ENCODE results near the gene NDE1.

The NDE1 gene

GRCh38 chr16:15739950-15740349 is 89.9 kb downstream of the NDE1 start:
- no peak for FAIRE-seq

GRCh38 chr16:15741207-15741871 is 91.3 kb downstream of the NDE1 start:
- no peak for FAIRE-seq

- no peak for FAIRE-seq
Observed at GRCh38 chr16:15742716-15743115, 92.7 kb downstream of the NDE1 start.

- FAIRE-seq, result no peak
Observed at GRCh38 chr16:15743657-15744056, 93.6 kb downstream of the NDE1 start.

GRCh38 chr16:15746332-15746731 is 96.3 kb downstream of the NDE1 start:
- FAIRE-seq, result no peak

- FAIRE-seq, result no peak
Observed at GRCh38 chr16:15747937-15748336, 97.9 kb downstream of the NDE1 start.

- no peak for FAIRE-seq
Observed at GRCh38 chr16:15748654-15749053, 98.6 kb downstream of the NDE1 start.

- FAIRE-seq, result no peak
Observed at GRCh38 chr16:15749371-15749770, 99.3 kb downstream of the NDE1 start.

- FAIRE-seq, result no peak
Observed at GRCh38 chr16:15749985-15750384, 99.9 kb downstream of the NDE1 start.

- no peak for FAIRE-seq
Observed at GRCh38 chr16:15751940-15752339, 101.9 kb downstream of the NDE1 start.

GRCh38 chr16:15752717-15753488 is 102.9 kb downstream of the NDE1 start:
- no peak for FAIRE-seq

- no peak for FAIRE-seq
Observed at GRCh38 chr16:15754821-15755534, 104.9 kb downstream of the NDE1 start.

- FAIRE-seq, result no peak
Observed at GRCh38 chr16:15757077-15757386, 107.0 kb downstream of the NDE1 start.

- no peak for FAIRE-seq
Observed at GRCh38 chr16:15757630-15758251, 107.7 kb downstream of the NDE1 start.

- FAIRE-seq, result no peak
Observed at GRCh38 chr16:15759070-15759469, 109.0 kb downstream of the NDE1 start.

GRCh38 chr16:15760129-15760528 is 110.1 kb downstream of the NDE1 start:
- no peak for FAIRE-seq

GRCh38 chr16:15764112-15764511 is 114.1 kb downstream of the NDE1 start:
- FAIRE-seq, result no peak

GRCh38 chr16:15765116-15765515 is 115.1 kb downstream of the NDE1 start:
- no peak for FAIRE-seq

GRCh38 chr16:15765880-15766279 is 115.8 kb downstream of the NDE1 start:
- FAIRE-seq, result no peak

- FAIRE-seq, result no peak
Observed at GRCh38 chr16:15766918-15767317, 116.9 kb downstream of the NDE1 start.

GRCh38 chr16:15768201-15768600 is 118.2 kb downstream of the NDE1 start:
- no peak for FAIRE-seq

GRCh38 chr16:15769239-15769638 is 119.2 kb downstream of the NDE1 start:
- FAIRE-seq, result no peak

GRCh38 chr16:15770107-15770506 is 120.1 kb downstream of the NDE1 start:
- no peak for FAIRE-seq

- FAIRE-seq, result no peak
Observed at GRCh38 chr16:15770512-15770911, 120.5 kb downstream of the NDE1 start.

Data from colon (tissue), 2 donors.